ENCODE data around the gene NAV2.
"Not testable (repeated sequence)": the region's sequence is repeated elsewhere in the genome, so short reads cannot be mapped to it uniquely, and the experiment has no call there.

Gene NAV2

DNA sequence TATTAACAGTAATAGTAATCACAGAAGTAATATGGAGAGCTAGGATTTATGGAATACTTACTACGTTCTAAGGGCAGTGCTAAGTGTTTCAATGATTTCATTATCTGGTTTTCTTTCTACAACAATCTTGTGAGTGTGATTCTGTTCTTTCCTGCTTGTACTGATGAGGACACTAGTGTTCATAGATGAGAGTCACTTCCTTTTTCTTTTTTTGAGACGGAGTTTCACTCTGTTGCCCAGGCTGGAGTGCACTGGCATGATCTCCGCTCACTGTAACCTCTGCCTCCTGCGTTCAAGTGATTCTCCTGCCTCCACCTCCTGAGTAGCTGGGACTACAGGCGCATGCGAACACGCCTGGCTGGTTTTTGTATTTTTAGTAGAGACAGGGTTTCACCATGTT lies 366.2 kb downstream of the NAV2 start:
- DNase-seq = no peak

DNA sequence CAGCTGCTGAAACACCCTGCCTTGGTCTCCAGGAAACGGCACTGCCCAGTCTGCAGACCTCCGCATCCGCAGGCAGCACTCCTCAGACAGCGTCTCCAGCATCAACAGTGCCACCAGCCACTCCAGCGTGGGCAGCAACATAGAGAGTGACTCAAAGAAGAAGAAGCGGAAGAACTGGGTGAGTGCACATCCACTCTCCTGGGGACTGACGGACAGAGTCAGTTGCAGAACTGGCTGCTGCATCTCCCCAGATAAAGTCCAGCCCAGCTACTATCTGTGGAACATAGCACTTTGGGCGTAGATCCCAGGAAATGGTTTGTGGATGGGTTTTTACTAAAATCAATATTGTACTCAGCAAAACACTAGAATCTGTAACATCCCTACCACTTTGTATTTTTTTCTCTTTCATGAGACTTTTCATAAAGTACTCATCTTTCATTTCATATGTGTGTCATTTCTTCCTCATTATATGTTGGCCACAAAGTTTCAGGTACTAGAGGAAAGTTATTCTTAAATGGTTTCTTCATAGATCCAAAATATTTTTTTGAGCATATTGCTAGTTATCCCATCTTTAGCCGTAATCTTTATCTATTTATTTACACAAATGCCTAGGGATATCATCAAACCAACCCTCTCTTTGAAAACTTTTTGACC lies 367.5 kb downstream of the NAV2 start:
- no peak for DNase-seq

DNA sequence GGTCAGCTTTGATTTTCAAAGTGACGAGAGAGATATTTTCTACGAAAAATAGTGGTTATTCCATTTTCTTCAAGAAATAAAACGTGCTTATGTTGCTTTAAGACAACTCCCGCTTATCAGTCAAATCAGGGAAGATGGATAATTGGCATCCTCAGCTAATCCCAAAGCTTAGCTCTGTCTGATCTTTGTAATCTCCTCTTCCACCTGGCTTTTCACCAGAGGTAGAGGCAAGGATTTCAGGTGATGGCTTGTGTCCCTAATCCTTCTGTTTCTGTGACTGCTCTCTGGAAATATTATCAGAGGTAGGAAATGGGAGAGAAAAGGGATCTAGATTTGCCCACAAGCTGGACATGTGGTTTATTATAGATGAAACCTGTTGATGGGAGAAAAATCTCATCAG lies 368.7 kb downstream of the NAV2 start:
- no peak for DNase-seq

DNA sequence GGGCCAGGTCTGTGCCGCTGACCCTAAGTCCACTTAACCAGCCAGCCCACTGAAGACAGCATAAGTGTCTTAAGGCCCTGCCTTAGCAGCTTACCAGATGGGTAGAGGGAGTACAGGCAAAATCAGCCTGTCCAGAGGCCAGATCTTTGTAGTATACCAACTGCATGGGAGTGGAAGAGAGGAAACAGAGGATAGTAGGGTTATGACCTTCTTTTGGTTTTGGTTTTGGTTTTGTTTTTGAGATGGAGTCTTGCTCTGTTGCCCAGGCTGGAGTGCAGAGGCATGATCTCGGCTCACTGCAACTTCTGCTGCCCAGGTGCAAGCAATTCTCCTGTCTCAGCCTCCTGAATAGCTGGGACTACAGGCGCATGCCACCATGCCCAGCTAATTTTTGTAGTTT lies 371.2 kb downstream of the NAV2 start:
- not testable (repeated sequence) for DNase-seq

- DNase-seq = no peak
Observed at GRCh38 chr11:20084921-20085814, 372.5 kb downstream of the NAV2 start.

DNA sequence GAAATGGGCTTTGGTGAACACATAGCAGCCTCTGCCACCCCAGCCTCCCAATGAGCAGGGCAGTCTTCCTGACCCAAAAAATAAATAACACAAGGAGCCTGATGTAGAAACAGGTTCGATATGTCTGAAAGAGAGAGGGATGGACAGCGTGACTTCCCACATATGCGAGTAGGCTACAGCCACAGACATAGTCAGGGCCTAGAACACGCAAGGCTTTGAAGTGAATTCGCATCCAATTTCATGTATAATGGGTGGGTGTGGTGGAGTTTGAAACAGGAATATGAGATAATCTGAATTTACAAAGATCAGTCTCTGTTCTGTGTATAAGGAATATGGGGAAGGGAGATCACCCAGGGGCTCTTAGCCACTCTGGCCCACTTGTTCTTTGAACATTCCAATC lies 373.3 kb downstream of the NAV2 start:
- DNase-seq = no peak

DNA sequence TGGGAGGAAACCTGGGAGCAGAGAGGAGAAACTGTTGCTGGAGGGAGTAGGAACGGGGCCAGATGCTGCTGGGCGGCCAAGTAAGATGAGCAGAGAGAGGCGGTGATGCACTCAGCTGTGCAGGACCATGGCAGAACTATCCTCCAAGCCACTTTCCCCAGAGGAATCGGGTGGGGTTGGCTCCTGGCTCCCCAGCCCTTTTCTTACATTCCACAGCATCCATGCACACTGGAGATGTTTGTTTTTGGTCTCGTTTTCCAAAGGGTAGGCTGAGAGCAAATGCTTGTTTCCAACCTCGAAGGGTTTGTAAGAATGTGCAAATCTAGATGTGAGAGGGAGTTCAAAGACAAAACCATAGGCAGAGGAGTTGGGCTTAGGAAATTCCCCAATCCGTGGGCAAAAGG lies 374.5 kb downstream of the NAV2 start:
- DNase-seq = no peak

- DNase-seq = no peak
Observed at GRCh38 chr11:20088397-20089225, 376.0 kb downstream of the NAV2 start.

GRCh38 chr11:20089367-20089766 lies 376.7 kb downstream of the NAV2 start:
- no peak for DNase-seq

DNA sequence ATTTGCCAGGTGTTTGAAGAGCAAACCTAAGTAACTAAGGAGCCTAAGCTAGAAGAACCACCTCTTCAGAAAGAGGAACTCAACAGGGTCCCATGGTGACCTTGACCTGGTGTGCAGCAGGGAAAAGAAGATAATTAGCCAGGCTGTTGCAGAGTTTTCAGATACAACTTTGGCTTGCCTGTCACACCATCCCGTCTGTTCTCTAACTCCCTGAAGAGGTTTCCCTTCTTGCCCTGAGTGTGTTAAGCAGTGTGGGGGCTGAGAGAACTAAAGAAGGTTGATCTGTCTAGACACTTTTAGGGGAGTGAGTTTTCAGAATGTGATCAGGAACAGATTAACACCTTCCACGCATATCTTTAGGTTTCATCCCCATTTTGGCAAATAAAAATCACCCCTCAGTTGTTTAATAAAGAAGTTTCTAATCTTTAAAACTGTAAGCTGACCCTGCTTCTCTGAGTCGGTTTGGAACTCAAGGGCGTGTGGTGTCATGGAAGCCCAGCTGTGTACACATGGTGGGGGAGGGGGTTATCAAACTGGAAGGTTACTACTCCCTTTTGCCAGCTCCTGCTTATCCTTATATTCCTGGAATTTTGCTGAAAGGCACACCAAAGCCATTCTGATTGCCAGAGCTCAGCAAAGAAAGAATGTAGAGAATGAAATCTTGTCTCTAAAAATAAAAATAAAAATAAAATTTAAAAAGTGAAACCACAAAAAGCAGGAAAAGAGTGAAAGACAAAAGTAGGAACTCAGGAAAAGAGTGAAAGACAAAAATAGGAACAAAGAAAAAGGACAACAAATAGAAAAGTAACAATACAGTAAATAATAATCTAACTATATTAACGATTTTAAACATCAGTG lies 377.4 kb downstream of the NAV2 start:
- no peak for DNase-seq

GRCh38 chr11:20090654-20091374 lies 378.2 kb downstream of the NAV2 start:
- no peak for DNase-seq

DNA sequence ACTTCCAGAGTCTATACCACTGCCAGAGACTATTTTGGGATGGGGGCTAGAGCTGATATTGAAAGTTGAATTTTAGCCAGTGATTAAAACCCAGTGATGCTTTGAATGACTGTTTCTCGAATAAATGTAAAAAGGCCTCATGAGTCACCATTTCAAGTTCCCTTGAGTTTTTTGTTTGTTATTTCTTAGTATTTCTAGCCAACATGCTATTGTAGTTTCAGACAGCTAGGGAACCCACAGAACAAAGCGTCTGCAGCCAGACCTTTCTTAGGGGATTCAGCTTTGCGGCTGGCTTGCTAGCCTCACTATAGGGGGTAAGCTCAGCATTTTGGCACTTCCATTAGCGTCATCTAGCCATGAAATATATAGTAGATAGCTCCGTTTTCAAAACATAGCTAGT lies 381.1 kb downstream of the NAV2 start:
- no peak for DNase-seq

- no peak for DNase-seq
Observed at GRCh38 chr11:20095189-20095588, 382.6 kb downstream of the NAV2 start.

GRCh38 chr11:20097319-20098221 lies 384.9 kb downstream of the NAV2 start:
- DNase-seq = no peak

GRCh38 chr11:20099527-20099926 lies 386.9 kb downstream of the NAV2 start:
- no peak for DNase-seq

GRCh38 chr11:20102397-20102796 lies 389.8 kb downstream of the NAV2 start:
- no peak for DNase-seq

- no peak for DNase-seq
Observed at GRCh38 chr11:20103281-20103680, 390.6 kb downstream of the NAV2 start.

GRCh38 chr11:20105427-20105826 lies 392.8 kb downstream of the NAV2 start:
- no peak for DNase-seq

GRCh38 chr11:20109731-20110445 lies 397.3 kb downstream of the NAV2 start:
- no peak for DNase-seq

Data from activated effector memory CD4-positive, alpha-beta T cell treated with Interleukin-2 at 50 U/mL for 16 hours (primary cell).